Activated naive CD4-positive, alpha-beta T cell treated with anti-CD3 and anti-CD28 coated beads for 36 hours (primary cell): ENCODE measurements around the gene P2RY14. TPM values are rescaled to one million over a fixed set of nuclear protein-coding genes. Genes with fewer than 3 reads are reported as not detected.
"Not testable (repeated sequence)": the region's sequence is repeated elsewhere in the genome, so short reads cannot be mapped to it uniquely, and the experiment has no call there.

Source experiments
- CTCF ChIA-PET: fragments of 350-600 bp; sonication (Branson Sonifier 250); formaldehyde crosslinking; loops from one replicate; lab custom pipeline; 2021; ENCODE audit warnings: antibody characterized with exemption; lab: Charles Lee
- DNase-seq: peaks from one replicate; pipeline ENCODE4 v3.0.0-alpha.2; 2020
- H3K27ac Mint-ChIP-seq: one replicate; pipeline ENCODE4 v1.8.0; 2021; ENCODE audit warnings: mild to moderate bottlenecking, mixed read lengths
- H3K27me3 Mint-ChIP-seq: one replicate; pipeline ENCODE4 v1.8.0; 2021; ENCODE audit warnings: low read depth, mixed read lengths
- H3K36me3 Mint-ChIP-seq: one replicate; pipeline ENCODE4 v1.8.0; 2021; ENCODE audit warnings: low read depth, mixed read lengths
- H3K4me1 Mint-ChIP-seq: one replicate; pipeline ENCODE4 v1.8.0; 2021; ENCODE audit warnings: low read depth, mixed read lengths
- H3K4me3 Mint-ChIP-seq: one replicate; pipeline ENCODE4 v1.8.0; 2021; ENCODE audit warnings: mild to moderate bottlenecking, moderate library complexity, mixed read lengths
- H3K9me3 Mint-ChIP-seq: one replicate; pipeline ENCODE4 v1.8.0; 2021; ENCODE audit warnings: mixed read lengths
- intact Hi-C: fragments of 100-400 bp; cut with micrococcal nuclease; formaldehyde crosslinking; loops from one replicate; pipeline ENCODE4 v1.15.1; 2023
- total RNA-seq, 2 experiments: library from RNA; stranded (reverse); gene quantifications; one replicate each; pipeline ENCODE4 v1.2.3, GENCODE V29; 2021

P2RY14 gene
- total RNA-seq, 2 experiments from 2014 or later: 0.12 to 0.69 TPM

DNA sequence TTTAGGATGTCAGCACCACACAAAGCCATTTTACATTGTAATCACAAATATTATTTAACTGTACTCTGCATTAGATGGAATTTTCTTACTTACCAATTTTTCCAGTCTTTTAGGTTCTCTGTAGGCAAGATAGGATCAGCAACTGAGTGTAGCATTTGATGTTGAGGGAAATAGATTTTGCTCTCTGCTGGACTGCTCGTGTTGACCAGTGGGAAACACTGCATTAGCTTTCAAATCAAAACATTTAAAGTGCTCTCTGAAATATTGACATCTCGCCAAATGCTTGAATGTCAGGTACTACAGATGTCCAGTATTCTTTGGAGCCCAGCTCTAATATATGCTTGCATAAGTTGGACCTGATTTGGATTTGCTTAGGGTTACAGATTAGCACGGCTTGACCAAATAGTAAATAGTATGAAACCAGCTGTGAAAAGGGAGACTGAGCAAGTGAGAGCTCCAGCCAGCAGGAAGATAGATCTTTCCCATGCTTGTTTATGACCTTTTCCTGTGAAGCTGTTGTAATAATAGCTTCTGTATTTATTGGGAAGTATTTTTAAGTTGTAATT, 29.5 kb downstream of the P2RY14 start:
- Mint-ChIP-seq H3K4me1 (no peaks in the 10 kb centered on the region), H3K36me3 (no peaks in the 10 kb centered on the region), H3K27me3 (no peaks in the 10 kb centered on the region), H3K4me3 (no peak overlapping the region), H3K27ac (no peak overlapping the region), H3K9me3 (no peaks in the 10 kb centered on the region)
- CTCF ChIA-PET: interaction anchor here (1.0 kb wide), 1 partner anchor 81 kb away, joined by 3 read pairs; no protein-coding TSS in a partner anchor
- intact Hi-C loops: no loop called here
- DNase-seq: no peak

DNA sequence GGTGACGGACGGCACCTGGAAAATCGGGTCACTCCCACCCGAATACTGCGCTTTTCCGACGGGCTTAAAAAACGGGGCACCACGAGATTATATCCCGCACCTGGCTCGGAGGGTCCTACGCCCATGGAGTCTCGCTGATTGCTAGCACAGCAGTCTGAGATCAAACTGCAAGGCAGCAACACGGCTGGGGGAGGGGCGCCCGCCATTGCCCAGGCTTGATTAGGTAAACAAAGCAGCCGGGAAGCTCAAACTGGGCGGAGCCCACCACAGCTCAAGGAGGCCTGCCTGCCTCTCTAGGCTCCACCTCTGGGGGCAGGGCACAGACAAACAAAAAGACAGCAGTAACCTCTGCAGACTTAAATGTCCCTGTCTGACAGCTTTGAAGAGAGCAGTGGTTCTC, 36.3 kb downstream of the P2RY14 start:
- H3K27ac Mint-ChIP-seq, H3K4me1 Mint-ChIP-seq, H3K4me3 Mint-ChIP-seq, CTCF ChIA-PET, intact Hi-C loops, H3K36me3 Mint-ChIP-seq, H3K27me3 Mint-ChIP-seq, DNase-seq, H3K9me3 Mint-ChIP-seq: not testable (repeated sequence)

DNA sequence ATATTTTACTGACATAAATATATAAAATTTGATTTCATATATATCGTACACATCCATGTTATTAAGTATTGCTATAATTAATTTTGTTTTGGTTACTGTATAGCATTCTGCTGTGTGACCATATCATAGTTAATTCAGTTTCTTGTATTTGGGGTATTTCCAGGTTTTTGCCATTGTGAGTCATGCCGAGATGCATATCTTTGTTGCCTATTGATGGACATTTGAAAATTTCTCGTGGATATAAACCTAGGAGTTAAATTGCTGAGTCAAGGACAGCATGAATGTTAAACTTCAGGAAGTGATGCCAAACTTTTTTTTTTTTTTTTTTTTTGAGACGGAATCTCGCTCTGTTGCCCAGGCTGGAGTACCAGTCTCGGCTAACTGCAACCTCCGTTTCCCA, 41.6 kb downstream of the P2RY14 start:
- CTCF ChIA-PET: interaction anchor here (1.0 kb wide), 1 partner anchor 45 kb away, joined by 3 read pairs; no protein-coding TSS in a partner anchor
- Mint-ChIP-seq H3K36me3 (no peaks in the 10 kb centered on the region), H3K27ac (no peak overlapping the region), H3K9me3 (no peaks in the 10 kb centered on the region), H3K4me1 (peaks cover 2% of the 10 kb centered on the region), H3K27me3 (no peaks in the 10 kb centered on the region), H3K4me3 (no peak overlapping the region)
- intact Hi-C loops: no loop called here
- DNase-seq: no peak

DNA sequence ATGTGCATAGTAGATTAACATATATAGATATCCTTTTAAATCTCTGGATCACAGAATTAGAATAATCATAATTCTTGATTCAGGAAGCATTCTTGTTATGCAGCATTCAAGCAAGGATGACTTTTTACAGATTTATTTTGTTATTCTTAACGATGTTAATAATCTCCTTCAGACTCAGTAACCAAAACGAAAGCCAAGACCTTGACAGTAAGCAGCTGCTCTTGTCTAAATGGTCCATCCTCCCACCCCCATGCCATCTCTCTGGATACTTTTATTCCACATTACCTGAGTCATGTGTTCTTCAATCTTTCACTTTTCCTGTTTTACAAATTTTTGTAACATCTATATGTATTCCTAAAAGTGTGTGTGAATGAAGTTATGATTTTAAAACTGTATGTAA, 42.0 kb downstream of the P2RY14 start:
- DNase-seq: no peak
- Mint-ChIP-seq H3K27ac (no peak overlapping the region), H3K27me3 (no peaks in the 10 kb centered on the region), H3K4me1 (peaks cover 6% of the 10 kb centered on the region), H3K4me3 (no peak overlapping the region), H3K36me3 (no peaks in the 10 kb centered on the region), H3K9me3 (no peaks in the 10 kb centered on the region)
- intact Hi-C loops: no loop called here
- CTCF ChIA-PET: interaction anchor here (1.0 kb wide), 2 partner anchors 46 to 92 kb away, joined by 3 read pairs; no protein-coding TSS in a partner anchor

DNA sequence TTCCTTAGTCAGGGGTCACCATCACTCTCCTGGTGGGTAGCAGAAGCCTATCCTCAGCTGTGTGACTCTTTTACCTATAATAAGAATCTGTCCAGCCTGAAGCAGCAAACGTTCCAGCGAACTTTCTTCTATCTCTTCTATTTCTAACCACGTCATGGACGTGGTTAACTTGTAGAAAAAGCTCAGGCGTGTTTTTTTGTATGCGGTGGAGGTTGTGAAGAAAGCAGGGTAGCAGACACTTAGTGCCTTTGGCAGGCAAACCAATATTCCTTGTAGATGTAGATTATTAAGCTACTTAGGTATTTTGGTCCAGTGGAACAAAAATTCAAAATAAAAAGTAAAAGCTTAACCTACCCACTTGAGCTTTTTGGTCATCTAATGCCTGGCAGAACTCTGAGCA, 43.5 kb downstream of the P2RY14 start:
- intact Hi-C loops: no loop called here
- no peak for DNase-seq
- Mint-ChIP-seq H3K27me3 (no peaks in the 10 kb centered on the region), H3K9me3 (no peaks in the 10 kb centered on the region), H3K4me3 (no peak overlapping the region), H3K4me1 (peaks cover 19% of the 10 kb centered on the region), H3K36me3 (no peaks in the 10 kb centered on the region), H3K27ac (no peak overlapping the region)
- CTCF ChIA-PET: interaction anchor here (0.5 to 2.0 kb wide), 10 partner anchors 18 to 799 kb away, joined by 3 to 6 read pairs (median 3); no protein-coding TSS in a partner anchor

DNA sequence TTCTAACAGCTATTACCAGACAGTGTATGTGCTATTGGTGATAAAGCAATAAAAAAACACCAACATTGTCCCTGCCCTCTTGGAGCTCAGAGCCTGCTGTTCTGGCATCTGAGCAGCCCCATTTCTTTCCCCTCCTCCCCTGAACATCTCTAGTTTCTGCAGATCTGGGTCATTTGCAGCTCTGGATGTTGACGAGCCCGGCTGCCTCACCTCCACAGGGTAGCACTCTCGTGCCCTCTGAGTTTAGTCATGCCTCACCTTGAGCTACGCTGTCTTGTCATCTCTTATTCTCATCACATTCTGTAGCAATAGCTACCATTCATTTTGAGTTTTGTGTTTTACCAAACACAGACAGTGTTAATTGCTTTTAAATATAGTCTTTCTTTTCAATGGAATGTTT, 45.4 kb downstream of the P2RY14 start:
- intact Hi-C loops: no loop called here

DNA sequence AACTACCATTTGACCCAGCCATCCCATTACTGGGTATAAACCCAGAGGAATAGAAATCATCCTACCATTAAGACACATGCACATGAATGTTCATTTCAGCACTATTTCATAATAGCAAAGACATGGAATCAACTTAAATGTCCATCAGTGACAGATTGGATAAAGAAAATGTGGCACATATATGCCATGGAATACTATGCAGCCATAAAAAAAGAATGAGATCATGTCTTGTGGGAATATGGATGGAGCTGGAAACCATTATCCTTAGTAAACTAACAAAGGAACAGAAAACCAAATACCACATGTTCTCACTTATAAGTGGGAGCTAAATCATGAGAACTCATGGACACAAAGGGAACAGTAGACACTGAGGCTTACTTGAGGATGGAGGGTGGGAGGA, 45.9 kb downstream of the P2RY14 start:
- peak overlapping the region; percentile 26 for H3K27ac Mint-ChIP-seq
- H3K36me3 Mint-ChIP-seq, H3K27me3 Mint-ChIP-seq, H3K9me3 Mint-ChIP-seq, H3K4me3 Mint-ChIP-seq, DNase-seq, intact Hi-C loops: not testable (repeated sequence)
- CTCF ChIA-PET: interaction anchor here (1.6 kb wide), 2 partner anchors 50 to 64 kb away, joined by 4 to 9 read pairs; no protein-coding TSS in a partner anchor
- peaks cover 34% of the 10 kb centered on the region for H3K4me1 Mint-ChIP-seq

More for the DNA sequence above, 45.4 kb downstream of the P2RY14 start:
- Mint-ChIP-seq H3K27ac (no peak overlapping the region), H3K27me3 (no peaks in the 10 kb centered on the region), H3K36me3 (no peaks in the 10 kb centered on the region), H3K4me1 (peaks cover 28% of the 10 kb centered on the region), H3K4me3 (no peak overlapping the region), H3K9me3 (no peaks in the 10 kb centered on the region)
- CTCF ChIA-PET: interaction anchor here (1.6 kb wide), 2 partner anchors 50 to 65 kb away, joined by 4 to 9 read pairs; no protein-coding TSS in a partner anchor
- DNase-seq: no peak

DNA sequence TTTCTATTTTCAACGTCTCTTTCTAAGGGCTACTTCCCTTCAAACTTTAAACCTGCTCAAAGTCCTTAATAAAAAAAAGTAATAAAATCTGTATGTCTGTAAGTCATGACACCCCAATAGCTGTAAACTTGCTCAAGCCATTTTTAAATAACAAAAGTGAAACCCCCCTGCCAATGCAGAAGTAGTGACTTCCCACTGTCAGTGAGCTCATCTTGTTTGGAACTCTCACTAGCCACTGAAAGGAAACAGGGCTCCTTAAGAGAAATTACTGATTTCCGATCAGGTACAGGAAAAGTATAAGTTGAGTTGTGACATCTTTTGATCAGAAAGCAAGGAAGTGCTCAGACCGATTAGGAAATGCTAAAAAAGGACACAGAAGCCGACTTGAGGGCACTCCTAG, 47.7 kb downstream of the P2RY14 start:
- H3K9me3 Mint-ChIP-seq: no peaks in the 10 kb centered on the region
- DNase-seq: peak; percentile 27
- peak overlapping the region; percentile 45 for H3K4me3 Mint-ChIP-seq
- intact Hi-C loops: loop anchor here (1.0 kb wide), 1 partner anchor 75 kb away; no protein-coding TSS in a partner anchor
- H3K27ac Mint-ChIP-seq: peak overlapping the region; percentile 78
- H3K4me1 Mint-ChIP-seq: peaks cover 52% of the 10 kb centered on the region
- CTCF ChIA-PET: interaction anchor here (7.1 to 8.4 kb wide), 3 partner anchors 22 to 61 kb away, joined by 96 to 248 read pairs (median 124); partner anchors contain the start of gene P2RY14
- H3K36me3 Mint-ChIP-seq: no peaks in the 10 kb centered on the region
- H3K27me3 Mint-ChIP-seq: no peaks in the 10 kb centered on the region

DNA sequence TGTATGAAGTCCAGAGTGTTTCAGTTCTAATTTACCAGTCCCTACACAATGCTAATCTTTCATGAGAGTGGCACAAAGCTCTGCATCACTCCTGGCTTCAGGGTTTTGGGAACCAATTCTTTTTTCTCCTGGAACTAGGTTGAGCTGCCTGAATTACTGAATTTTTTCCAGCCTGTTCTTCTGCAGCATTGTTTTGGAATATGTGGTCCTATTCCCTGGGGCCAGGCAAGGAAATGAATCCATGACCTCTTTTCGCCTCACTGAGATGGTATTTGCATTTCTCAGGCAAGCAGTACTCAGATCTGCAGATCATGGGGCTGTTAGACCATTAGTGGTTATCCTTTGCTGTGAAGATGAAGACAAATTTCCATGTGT, 49.7 kb downstream of the P2RY14 start:
- DNase-seq: no peak
- Mint-ChIP-seq H3K36me3 (no peaks in the 10 kb centered on the region), H3K4me1 (peaks cover 62% of the 10 kb centered on the region), H3K27me3 (no peaks in the 10 kb centered on the region), H3K27ac (peak overlapping the region; percentile 19), H3K9me3 (no peaks in the 10 kb centered on the region), H3K4me3 (no peak overlapping the region)
- intact Hi-C loops: loop anchor here (1.0 to 10.0 kb wide), 7 partner anchors 50 to 689 kb away; partner anchors contain the start of genes MED12L and P2RY14
- CTCF ChIA-PET: interaction anchor here (0.6 to 8.4 kb wide), 32 partner anchors 10 to 671 kb away, joined by 3 to 248 read pairs (median 8); partner anchors contain the start of genes GPR171 and P2RY14

DNA sequence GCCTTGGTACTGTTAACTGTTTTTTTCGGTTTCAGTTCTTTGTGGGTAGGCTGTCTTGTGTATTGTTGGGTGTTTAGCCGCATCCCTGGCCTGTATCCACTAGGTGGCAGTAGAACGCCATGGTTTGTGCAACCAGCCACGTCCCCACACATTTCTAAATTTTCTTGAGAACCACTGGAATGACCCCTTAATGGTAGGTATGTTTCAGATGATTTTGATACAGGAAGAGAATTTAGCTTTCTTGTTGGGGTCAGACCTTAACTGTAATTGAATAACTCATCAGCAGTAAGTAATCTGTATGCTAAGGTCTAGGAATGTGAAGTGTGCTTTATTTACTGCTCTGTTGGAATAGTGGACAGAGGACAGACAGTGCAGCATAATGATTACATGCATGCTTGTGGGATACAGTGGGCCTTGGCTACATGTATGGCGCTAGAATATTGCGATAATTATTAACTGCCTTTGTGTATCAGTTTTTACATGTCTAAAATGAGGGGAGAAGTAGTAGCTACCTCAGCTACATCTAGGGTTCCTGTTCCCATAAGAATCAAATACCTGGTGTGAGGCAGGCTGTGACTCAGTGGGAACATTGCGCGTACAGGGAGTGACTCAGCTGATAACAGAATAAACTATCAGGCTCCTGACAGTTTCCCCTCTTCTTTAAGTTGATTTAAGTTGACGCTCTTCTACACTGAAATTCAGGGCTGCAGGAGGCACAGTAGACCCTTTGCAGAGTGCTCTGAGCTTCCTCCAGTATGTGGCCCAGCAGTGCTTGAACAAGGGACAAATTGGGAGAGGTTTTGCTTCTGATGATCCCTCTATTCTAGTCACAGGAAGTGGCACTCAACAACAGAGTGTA, 50.3 kb downstream of the P2RY14 start:
- no peaks in the 10 kb centered on the region for H3K9me3 Mint-ChIP-seq
- DNase-seq: peak; percentile 90
- H3K4me1 Mint-ChIP-seq: peaks cover 62% of the 10 kb centered on the region
- no peaks in the 10 kb centered on the region for H3K36me3 Mint-ChIP-seq
- CTCF ChIA-PET: interaction anchor here (0.6 to 8.4 kb wide), 38 partner anchors 10 to 670 kb away, joined by 3 to 248 read pairs (median 6); partner anchors contain the start of genes GPR171 and P2RY14
- no peaks in the 10 kb centered on the region for H3K27me3 Mint-ChIP-seq
- H3K27ac Mint-ChIP-seq: peak overlapping the region; percentile 62
- no peak overlapping the region for H3K4me3 Mint-ChIP-seq
- intact Hi-C loops: loop anchor here (1.0 to 10.0 kb wide), 11 partner anchors 17 to 689 kb away; partner anchors contain the start of genes MED12L and P2RY14

DNA sequence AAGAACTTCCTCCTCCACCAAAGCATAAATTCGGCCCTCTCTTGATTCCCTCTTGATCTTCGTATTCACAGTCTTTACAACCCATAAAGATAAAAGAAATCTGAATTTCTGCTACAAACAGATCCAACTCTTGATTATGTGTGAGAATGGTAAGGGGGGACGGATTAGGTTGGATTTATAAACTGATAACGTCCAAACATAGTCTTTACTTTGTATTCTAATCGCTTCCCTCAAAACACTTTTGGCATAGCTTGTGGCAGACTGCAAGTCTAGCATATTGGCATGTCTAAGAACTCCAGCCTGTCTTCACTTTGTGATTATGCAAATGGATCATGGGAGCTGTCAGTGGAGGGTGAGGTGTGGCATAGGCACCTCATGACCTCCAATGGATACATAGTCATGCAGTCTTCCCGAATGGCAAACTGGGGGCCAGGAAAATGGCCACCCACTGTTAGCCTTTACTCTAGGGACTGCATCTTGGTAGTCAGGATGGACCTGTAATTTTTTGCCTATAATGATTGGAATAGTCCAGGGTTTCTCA, 51.0 kb downstream of the P2RY14 start:
- intact Hi-C loops: loop anchor here (1.0 to 10.0 kb wide), 7 partner anchors 16 to 690 kb away; partner anchors contain the start of gene MED12L
- Mint-ChIP-seq H3K27me3 (no peaks in the 10 kb centered on the region), H3K27ac (peak overlapping the region; percentile 62), H3K4me3 (no peak overlapping the region), H3K36me3 (peaks cover 2% of the 10 kb centered on the region), H3K9me3 (peaks cover 2% of the 10 kb centered on the region), H3K4me1 (peaks cover 62% of the 10 kb centered on the region)
- DNase-seq: no peak
- CTCF ChIA-PET: interaction anchor here (0.6 to 8.4 kb wide), 29 partner anchors 9 to 675 kb away, joined by 3 to 248 read pairs (median 9); partner anchors contain the start of gene P2RY14
